ENCODE data around the gene ITPRIPL1. TPM values are rescaled to one million over a fixed set of nuclear protein-coding genes. Genes with fewer than 3 reads are reported as not detected.
A peak's percentile ranks its signal among the peaks of the same experiment; 100 is the strongest.

ITPRIPL1 gene
- total and polyA plus RNA-seq, 2 of the 4 experiments (the other 2 are of a cell fraction) = 0.84 to 1.1 TPM

GRCh38 chr2:96330407-96330806 is 5.3 kb downstream of the ITPRIPL1 start:
- Histone ChIP-seq H3K79me1 (ENCODE audit: low read depth in 1 of 2, low read length in 2 of 2) (peaks cover 0 to 16% of the 10 kb centered on the region in 2 experiments; a peak in 1 of 4 replicates), H3K9me3 (ENCODE audit: control insufficient read depth, insufficient read depth, low read length) (no peaks in the 10 kb centered on the region), H2BK5ac (ENCODE audit: low read depth, low read length, poor library complexity, severe bottlenecking) (no peak overlapping the region), H3K36me3 (ENCODE audit: control insufficient read depth, insufficient read depth, low read length) (no peaks in the 10 kb centered on the region; the same call in 1 of the 2 replicates), H4K91ac (ENCODE audit: insufficient read depth, low read depth, low read length) (no peak overlapping the region), H3K4me2 (ENCODE audit: low read depth, low read length) (peak overlapping the region; percentile 55; the same call in 1 of the 2 replicates), H3K9me1 (ENCODE audit: insufficient read depth, low read length) (peaks cover 10% of the 10 kb centered on the region), H3K4me1 (ENCODE audit: control insufficient read depth, insufficient read depth, low read length) (peaks cover 10% of the 10 kb centered on the region), H4K5ac (ENCODE audit: low read depth, low read length) (no peak overlapping the region), H2BK20ac (ENCODE audit: low read depth, low read length) (no peak overlapping the region), H3K27me3 (ENCODE audit: control insufficient read depth, insufficient read depth, low read length) (peaks cover 10% of the 10 kb centered on the region), H4K20me1 (ENCODE audit: insufficient read depth, low read length) (no peaks in the 10 kb centered on the region), H3K56ac (ENCODE audit: extremely low read depth, insufficient read depth, low read length) (no peak overlapping the region), H2AK5ac (ENCODE audit: low read depth, low read length) (no peak overlapping the region), H3K18ac (ENCODE audit: low read depth, low read length) (no peak overlapping the region), H3K14ac (replicated peaks; ENCODE audit: low read depth, low read length) (no peak overlapping the region), H3K27ac (ENCODE audit: insufficient read depth, low read length) (peak overlapping the region; percentile 62; the same call in 1 of the 2 replicates), H2AFZ (replicated peaks; ENCODE audit: low read length, poor library complexity) (no peak overlapping the region), H2BK120ac (ENCODE audit: low read depth, low read length) (no peak overlapping the region), H2AK9ac (replicated peaks; ENCODE audit: low read depth, low read length, poor library complexity) (no peak overlapping the region), H3K23ac (ENCODE audit: low read depth, low read length) (no peak overlapping the region), H3K4ac (ENCODE audit: low read depth, low read length) (no peak overlapping the region), H4K8ac (ENCODE audit: low read depth in 2 of 2, low read length in 2 of 2) (no peak overlapping the region), H3K4me3 (ENCODE audit: insufficient read depth, low read depth, low read length) (no peak overlapping the region), H3K9ac (ENCODE audit: low read depth, low read length) (no peak overlapping the region), H2BK15ac (ENCODE audit: low read depth, low read length) (no peak overlapping the region)
- no CpG with 5 or more reads among the region's 1 CpG for WGBS, 2 experiments (ENCODE audit: extremely low coverage in 2 of 2, insufficient read length in 1 of 2)
- in situ Hi-C loops (cut with MboI; ENCODE audit: low sequenced_read_pairs) = no loop called here
- POLR2A ChIA-PET (ENCODE audit: unreplicated experiment) = interaction anchor here (0.6 kb wide), 3 partner anchors 57 to 199 kb away, joined by 7 to 12 read pairs (median 11); no protein-coding TSS in a partner anchor
- intact Hi-C loops (cut with micrococcal nuclease) = no loop called here
- TF ChIP-seq POLR2A (IDR thresholded peaks at IDR 0.05; ENCODE audit: low read depth, low read length) (no peak), RFX5 (IDR thresholded peaks at IDR 0.05; ENCODE audit: low read depth, low read length) (no peak), CEBPB (IDR thresholded peaks at IDR 0.05; ENCODE audit: low read depth, low read length) (peak; percentile 64), FOS (IDR thresholded peaks at IDR 0.05; ENCODE audit: low read depth, low read length) (no peak), CTCF (conservative IDR thresholded peaks at IDR 0.05; ENCODE audit: low read depth, low read length) (no peak), MAZ (IDR thresholded peaks at IDR 0.05; ENCODE audit: borderline replicate concordance, low read depth, low read length) (no peak), BHLHE40 (IDR thresholded peaks at IDR 0.05; ENCODE audit: low read depth, low read length) (peak; percentile 21; the same call in 1 of the 2 replicates)
- peak; percentile 84 for DNase-seq
- CTCF ChIA-PET = interaction anchor here (1.0 kb wide), 1 partner anchor 9 kb away, joined by 3 read pairs; no protein-coding TSS in a partner anchor
- peak; percentile 62 for ATAC-seq (ENCODE audit: low read depth)
- BruUV-seq (replicated peaks) = no TSS peak
- dilution Hi-C loops (cut with HindIII; ENCODE audit: low sequenced_read_pairs, unreplicated experiment) = no loop called here
